WTC11 (cell line): ENCODE results near the gene DCLK1. TPM values are rescaled to one million over a fixed set of nuclear protein-coding genes. Genes with fewer than 3 reads are reported as not detected.

Experiments used
- ATAC-seq: fragments of 200-7000 bp; cut with Tn5 transposase; 2 replicates; pipeline ENCODE4 v1.10.0; 2021; ENCODE audit warnings: mild to moderate bottlenecking, moderate library complexity
- CTCF ChIA-PET: fragments of 300-600 bp; sonication (Branson Sonifier 250); formaldehyde crosslinking; loops from one replicate; lab custom pipeline; 2021; ENCODE audit warnings: antibody characterized with exemption; lab: Charles Lee
- POLR2A ChIA-PET: fragments of 350-600 bp; sonication (Branson Sonifier 250); formaldehyde crosslinking; loops from one replicate; lab custom pipeline; 2021; ENCODE audit warnings: antibody characterized with exemption; lab: Charles Lee
- DNase-seq: peaks from one replicate; pipeline ENCODE4 v3.0.0; 2021; ENCODE audit warnings: low spot score
- H3K27ac Mint-ChIP-seq: 2 replicates; pipeline ENCODE4 v1.8.0; 2021; ENCODE audit warnings: mixed read lengths
- H3K27me3 Mint-ChIP-seq: 2 replicates; pipeline ENCODE4 v1.8.0; 2021; ENCODE audit warnings: low read depth, mild to moderate bottlenecking, moderate library complexity, mixed read lengths
- H3K36me3 Mint-ChIP-seq: 2 replicates; pipeline ENCODE4 v1.8.0; 2021; ENCODE audit warnings: mixed read lengths
- H3K4me1 Mint-ChIP-seq: 2 replicates; pipeline ENCODE4 v1.8.0; 2022; ENCODE audit warnings: mixed read lengths
- H3K4me3 Mint-ChIP-seq: 2 replicates; pipeline ENCODE4 v1.8.0; 2021; ENCODE audit warnings: mild to moderate bottlenecking, moderate library complexity, mixed read lengths
- H3K9me3 Mint-ChIP-seq: 2 replicates; pipeline ENCODE4 v1.8.0; 2021; ENCODE audit warnings: mixed read lengths
- CREB1 ChIP-seq: sonication (generic); formaldehyde crosslinking; IDR thresholded peaks from 2 replicates; pipeline ENCODE4 v1.8.0; 2023; ENCODE audit warnings: mild to moderate bottlenecking, missing genetic modification reagents
- GABPB1 ChIP-seq: sonication (generic); formaldehyde crosslinking; IDR thresholded peaks from 2 replicates; pipeline ENCODE4 v1.8.1; 2023; ENCODE audit warnings: mild to moderate bottlenecking, missing genetic modification reagents
- JUN ChIP-seq: sonication (generic); formaldehyde crosslinking; IDR thresholded peaks from 2 replicates; pipeline ENCODE4 v1.8.0; 2023; ENCODE audit warnings: mild to moderate bottlenecking, missing genetic modification reagents
- NR2C2 ChIP-seq: sonication (generic); formaldehyde crosslinking; IDR thresholded peaks from 2 replicates; pipeline ENCODE4 v1.8.0; 2022; ENCODE audit warnings: mild to moderate bottlenecking, missing genetic modification reagents
- NR3C1 ChIP-seq: sonication (generic); formaldehyde crosslinking; conservative IDR thresholded peaks from 2 replicates; pipeline ENCODE4 v1.8.1; 2023; ENCODE audit warnings: low read depth, mild to moderate bottlenecking, missing genetic modification reagents
- SP1 ChIP-seq: sonication (generic); formaldehyde crosslinking; conservative IDR thresholded peaks from 2 replicates; pipeline ENCODE4 v1.8.1; 2022; ENCODE audit warnings: missing genetic modification reagents
- ZBTB21 ChIP-seq: sonication (generic); formaldehyde crosslinking; IDR thresholded peaks from 2 replicates; pipeline ENCODE4 v1.8.1; 2023; ENCODE audit warnings: mild to moderate bottlenecking, missing genetic modification reagents, borderline replicate concordance
- ZNF263 ChIP-seq: sonication (generic); formaldehyde crosslinking; IDR thresholded peaks from 2 replicates; pipeline ENCODE4 v1.8.1; 2022; ENCODE audit warnings: low read depth, mild to moderate bottlenecking, moderate library complexity, missing genetic modification reagents
- ZNF396 ChIP-seq: fragments of 250-450 bp; sonication (Bioruptor Pico); IDR thresholded peaks from 2 replicates; pipeline ENCODE4 v1.8.0; 2021; ENCODE audit warnings: mild to moderate bottlenecking, moderate library complexity, borderline replicate concordance
- total RNA-seq: library from RNA; stranded (reverse); gene quantifications from 3 replicates; pipeline ENCODE4 v1.2.3, GENCODE V29; 2021
- TF ChIP-seq, protein P1 (sequence below): sonication (generic); formaldehyde crosslinking; IDR thresholded peaks from 2 replicates; pipeline ENCODE4 v1.8.0; 2022; ENCODE audit warnings: mild to moderate bottlenecking, missing genetic modification reagents
- TF ChIP-seq, protein P2 (sequence below): fragments of 250-450 bp; sonication (Bioruptor Pico); conservative IDR thresholded peaks from 2 replicates; pipeline ENCODE4 v1.9.0; 2021; ENCODE audit warnings: mild to moderate bottlenecking
- TF ChIP-seq, protein P3 (sequence below): sonication (generic); formaldehyde crosslinking; IDR thresholded peaks from 2 replicates; pipeline ENCODE4 v1.8.1; 2022; ENCODE audit warnings: mild to moderate bottlenecking, missing genetic modification reagents, moderate library complexity, borderline replicate concordance
- TF ChIP-seq, protein P4 (sequence below): sonication (generic); formaldehyde crosslinking; IDR thresholded peaks from 2 replicates; pipeline ENCODE4 v1.8.1; 2022; ENCODE audit warnings: low read depth, mild to moderate bottlenecking, moderate library complexity, missing genetic modification reagents, borderline replicate concordance
- TF ChIP-seq, protein P5 (sequence below): sonication (generic); formaldehyde crosslinking; IDR thresholded peaks from 2 replicates; pipeline ENCODE4 v1.8.1; 2022; ENCODE audit warnings: missing genetic modification reagents, borderline replicate concordance
- TF ChIP-seq, protein P6 (sequence below): sonication (generic); formaldehyde crosslinking; IDR thresholded peaks from 2 replicates; pipeline ENCODE4 v1.8.0; 2023; ENCODE audit warnings: missing genetic modification reagents, mild to moderate bottlenecking, borderline replicate concordance

Gene DCLK1
- total RNA-seq, 1 experiment from 2014 or later: 18.5 TPM

DNA sequence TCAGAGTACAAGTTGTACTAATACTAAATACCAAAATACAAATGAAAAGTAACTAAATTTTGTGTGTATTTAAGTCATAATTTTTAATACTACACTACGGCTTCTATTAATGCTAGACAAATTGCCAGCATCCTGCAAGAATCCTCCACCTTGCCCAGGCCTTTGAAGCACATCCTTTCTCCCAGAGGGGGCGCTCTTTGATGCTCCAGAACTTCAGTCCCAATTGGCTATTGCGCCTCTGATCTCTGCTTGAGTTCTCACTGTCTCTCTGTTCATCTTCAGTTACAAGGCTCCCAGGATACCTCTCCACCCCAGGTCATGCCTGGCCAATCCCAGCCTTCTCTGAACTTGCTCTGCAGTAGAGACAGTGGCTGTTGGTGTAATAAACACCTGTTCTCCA is 141.0 kb downstream of the DCLK1 start (continued):
- no peak for TF ChIP-seq GABPB1 (CRISPR knock-in tag)
- TF ChIP-seq, all 79 proteins: peak for 1

DNA sequence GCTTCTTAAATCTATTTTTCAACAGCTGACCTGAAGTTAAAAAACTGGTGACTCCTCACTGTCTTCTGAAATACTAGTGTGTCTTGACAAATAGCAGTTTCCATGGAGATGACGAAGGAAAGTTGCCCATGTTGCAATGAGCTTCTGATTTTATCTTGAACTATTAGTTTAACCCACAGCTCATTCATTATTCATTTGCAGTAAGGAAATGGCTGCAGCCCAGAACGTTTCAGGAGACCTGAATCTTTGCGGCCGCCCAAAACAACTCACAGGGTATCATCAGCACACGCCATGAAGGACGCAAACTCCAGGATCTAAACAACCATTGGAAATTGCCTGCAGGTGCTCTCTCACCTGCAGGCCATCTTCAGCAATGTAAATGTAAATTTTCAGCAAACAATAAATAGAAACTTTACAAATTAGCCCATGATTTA is 142.5 kb downstream of the DCLK1 start:
- Mint-ChIP-seq H3K27ac (peak overlapping the region; percentile 93), H3K9me3 (peaks cover 5% of the 10 kb centered on the region; the same call in 1 of the 2 replicates), H3K4me1 (peaks cover 78% of the 10 kb centered on the region), H3K27me3 (no peaks in the 10 kb centered on the region), H3K36me3 (no peaks in the 10 kb centered on the region), H3K4me3 (peak overlapping the region; percentile 48)
- peak; percentile 14; the same call in 1 of the 2 replicates for ATAC-seq
- ChIA-PET CTCF (interaction anchor here (1.0 to 1.1 kb wide), 2 partner anchors 284 to 294 kb away, joined by 3 to 4 read pairs; no protein-coding TSS in a partner anchor), POLR2A (no interaction called here)
- no peak for DNase-seq
- TF ChIP-seq, protein P1, sequence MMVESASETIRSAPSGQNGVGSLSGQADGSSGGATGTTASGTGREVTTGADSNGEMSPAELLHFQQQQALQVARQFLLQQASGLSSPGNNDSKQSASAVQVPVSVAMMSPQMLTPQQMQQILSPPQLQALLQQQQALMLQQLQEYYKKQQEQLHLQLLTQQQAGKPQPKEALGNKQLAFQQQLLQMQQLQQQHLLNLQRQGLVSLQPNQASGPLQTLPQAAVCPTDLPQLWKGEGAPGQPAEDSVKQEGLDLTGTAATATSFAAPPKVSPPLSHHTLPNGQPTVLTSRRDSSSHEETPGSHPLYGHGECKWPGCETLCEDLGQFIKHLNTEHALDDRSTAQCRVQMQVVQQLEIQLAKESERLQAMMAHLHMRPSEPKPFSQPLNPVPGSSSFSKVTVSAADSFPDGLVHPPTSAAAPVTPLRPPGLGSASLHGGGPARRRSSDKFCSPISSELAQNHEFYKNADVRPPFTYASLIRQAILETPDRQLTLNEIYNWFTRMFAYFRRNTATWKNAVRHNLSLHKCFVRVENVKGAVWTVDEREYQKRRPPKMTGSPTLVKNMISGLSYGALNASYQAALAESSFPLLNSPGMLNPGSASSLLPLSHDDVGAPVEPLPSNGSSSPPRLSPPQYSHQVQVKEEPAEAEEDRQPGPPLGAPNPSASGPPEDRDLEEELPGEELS (CRISPR knock-in tag): no peak; the same call in 1 of the 2 replicates
- TF ChIP-seq NR2C2 (no peak), JUN (CRISPR knock-in tag) (no peak), ZNF396 (CRISPR knock-in tag) (no peak)
- TF ChIP-seq, protein P2, sequence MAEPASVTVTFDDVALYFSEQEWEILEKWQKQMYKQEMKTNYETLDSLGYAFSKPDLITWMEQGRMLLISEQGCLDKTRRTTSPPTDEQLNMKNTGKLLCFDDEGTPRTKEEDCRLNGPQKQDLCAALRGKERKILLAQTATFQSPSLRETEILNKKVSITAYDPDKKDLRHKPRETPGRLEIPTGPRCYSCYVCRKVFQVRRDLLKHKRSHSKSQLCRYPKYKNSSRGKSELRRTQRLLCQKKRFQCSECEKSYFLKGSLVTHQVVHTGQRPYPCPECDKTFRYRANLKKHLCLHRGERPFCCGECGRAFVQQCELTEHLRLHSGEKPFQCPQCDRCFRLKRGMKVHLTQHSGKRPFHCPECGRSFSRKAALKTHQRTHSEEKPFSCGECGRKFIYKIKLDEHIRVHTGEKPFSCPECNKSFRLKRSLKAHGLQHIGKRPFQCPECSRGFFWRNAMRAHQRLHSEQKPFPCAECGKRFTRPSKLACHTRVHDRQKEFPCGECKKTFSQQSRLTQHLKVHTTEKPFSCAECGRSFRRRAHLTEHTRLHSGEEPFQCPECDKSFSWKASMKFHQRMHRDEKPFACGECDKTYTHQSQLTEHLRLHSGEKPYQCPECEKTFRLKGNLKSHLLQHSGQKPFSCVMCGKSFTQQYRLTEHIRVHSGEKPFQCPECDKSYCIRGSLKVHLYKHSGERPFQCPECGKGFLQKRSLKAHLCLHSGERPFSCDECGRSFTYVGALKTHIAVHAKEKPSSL (CRISPR knock-in tag): no peak
- TF ChIP-seq, protein P3, sequence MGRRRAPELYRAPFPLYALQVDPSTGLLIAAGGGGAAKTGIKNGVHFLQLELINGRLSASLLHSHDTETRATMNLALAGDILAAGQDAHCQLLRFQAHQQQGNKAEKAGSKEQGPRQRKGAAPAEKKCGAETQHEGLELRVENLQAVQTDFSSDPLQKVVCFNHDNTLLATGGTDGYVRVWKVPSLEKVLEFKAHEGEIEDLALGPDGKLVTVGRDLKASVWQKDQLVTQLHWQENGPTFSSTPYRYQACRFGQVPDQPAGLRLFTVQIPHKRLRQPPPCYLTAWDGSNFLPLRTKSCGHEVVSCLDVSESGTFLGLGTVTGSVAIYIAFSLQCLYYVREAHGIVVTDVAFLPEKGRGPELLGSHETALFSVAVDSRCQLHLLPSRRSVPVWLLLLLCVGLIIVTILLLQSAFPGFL (CRISPR knock-in tag): no peak

DNA sequence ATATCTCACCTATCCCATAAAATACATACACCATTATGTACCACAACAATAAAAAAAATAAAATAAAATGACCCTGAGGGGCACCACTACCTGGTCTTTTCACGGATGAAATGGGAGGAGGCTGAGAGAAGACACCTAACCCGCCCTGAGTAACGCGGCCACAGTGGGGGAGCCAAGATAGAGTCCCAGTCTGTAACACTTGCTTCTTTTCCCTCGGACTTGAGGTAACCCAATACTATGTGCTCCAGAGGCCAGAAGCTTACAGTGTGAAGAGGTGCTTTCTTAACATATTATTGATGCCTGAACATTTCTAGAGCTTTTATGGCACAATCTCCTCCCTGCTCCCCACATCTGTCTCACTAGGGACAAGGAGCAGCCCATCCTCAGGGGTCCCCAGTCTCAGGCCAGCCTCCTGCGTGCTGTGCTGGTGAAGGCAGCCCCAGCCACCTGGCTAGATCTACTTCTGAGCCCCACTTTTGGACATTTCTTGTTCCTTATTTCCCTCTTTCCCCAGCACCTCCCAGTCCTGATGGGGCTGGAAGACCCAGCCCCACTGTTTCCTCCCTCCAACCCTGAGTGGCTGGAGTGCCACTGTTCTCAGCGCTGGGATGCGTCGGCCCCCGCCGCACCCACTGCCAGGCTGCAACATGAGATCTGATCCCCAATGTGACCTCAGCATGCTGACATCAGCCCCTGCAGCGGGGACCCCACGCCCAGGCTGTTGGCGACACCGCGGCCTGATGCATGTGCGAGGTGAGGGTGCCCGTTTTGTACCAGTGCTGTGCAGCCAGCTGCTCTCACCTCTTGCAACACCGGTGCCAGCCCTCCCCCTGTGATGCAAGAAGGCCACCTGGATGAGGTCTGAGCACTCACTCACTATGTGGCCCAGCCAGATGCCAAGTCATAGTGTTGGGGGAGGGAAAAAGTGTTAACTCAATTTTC is 143.3 kb downstream of the DCLK1 start:
- ChIA-PET CTCF (interaction anchor here (1.0 to 1.1 kb wide), 2 partner anchors 285 to 295 kb away, joined by 3 to 4 read pairs; no protein-coding TSS in a partner anchor), POLR2A (interaction anchor here (0.6 kb wide), 1 partner anchor 28 kb away, joined by 4 read pairs; no protein-coding TSS in a partner anchor)
- peak; percentile 53 for ATAC-seq
- H3K9me3 Mint-ChIP-seq: peaks cover 5% of the 10 kb centered on the region; the same call in 1 of the 2 replicates
- no peaks in the 10 kb centered on the region for H3K27me3 Mint-ChIP-seq
- DNase-seq: peak; percentile 54
- no peaks in the 10 kb centered on the region for H3K36me3 Mint-ChIP-seq
- peaks cover 70% of the 10 kb centered on the region for H3K4me1 Mint-ChIP-seq
- peak overlapping the region; percentile 93 for H3K27ac Mint-ChIP-seq
- peak overlapping the region; percentile 48 for H3K4me3 Mint-ChIP-seq
- TF ChIP-seq SP1 (CRISPR knock-in tag) (no peak), CREB1 (CRISPR knock-in tag) (no peak), ZBTB21 (CRISPR knock-in tag) (peak; percentile 82; the same call in 1 of the 2 replicates), ZNF263 (CRISPR knock-in tag) (no peak), NR3C1 (CRISPR knock-in tag) (no peak)
- TF ChIP-seq, protein P3 (CRISPR knock-in tag): no peak
- TF ChIP-seq, protein P4, sequence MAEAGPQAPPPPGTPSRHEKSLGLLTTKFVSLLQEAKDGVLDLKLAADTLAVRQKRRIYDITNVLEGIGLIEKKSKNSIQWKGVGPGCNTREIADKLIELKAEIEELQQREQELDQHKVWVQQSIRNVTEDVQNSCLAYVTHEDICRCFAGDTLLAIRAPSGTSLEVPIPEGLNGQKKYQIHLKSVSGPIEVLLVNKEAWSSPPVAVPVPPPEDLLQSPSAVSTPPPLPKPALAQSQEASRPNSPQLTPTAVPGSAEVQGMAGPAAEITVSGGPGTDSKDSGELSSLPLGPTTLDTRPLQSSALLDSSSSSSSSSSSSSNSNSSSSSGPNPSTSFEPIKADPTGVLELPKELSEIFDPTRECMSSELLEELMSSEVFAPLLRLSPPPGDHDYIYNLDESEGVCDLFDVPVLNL: no peak
- TF ChIP-seq, protein P5, sequence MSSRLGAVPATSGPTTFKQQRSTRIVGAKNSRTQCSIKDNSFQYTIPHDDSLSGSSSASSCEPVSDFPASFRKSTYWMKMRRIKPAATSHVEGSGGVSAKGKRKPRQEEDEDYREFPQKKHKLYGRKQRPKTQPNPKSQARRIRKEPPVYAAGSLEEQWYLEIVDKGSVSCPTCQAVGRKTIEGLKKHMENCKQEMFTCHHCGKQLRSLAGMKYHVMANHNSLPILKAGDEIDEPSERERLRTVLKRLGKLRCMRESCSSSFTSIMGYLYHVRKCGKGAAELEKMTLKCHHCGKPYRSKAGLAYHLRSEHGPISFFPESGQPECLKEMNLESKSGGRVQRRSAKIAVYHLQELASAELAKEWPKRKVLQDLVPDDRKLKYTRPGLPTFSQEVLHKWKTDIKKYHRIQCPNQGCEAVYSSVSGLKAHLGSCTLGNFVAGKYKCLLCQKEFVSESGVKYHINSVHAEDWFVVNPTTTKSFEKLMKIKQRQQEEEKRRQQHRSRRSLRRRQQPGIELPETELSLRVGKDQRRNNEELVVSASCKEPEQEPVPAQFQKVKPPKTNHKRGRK (CRISPR knock-in tag): no peak
- TF ChIP-seq, protein P6, sequence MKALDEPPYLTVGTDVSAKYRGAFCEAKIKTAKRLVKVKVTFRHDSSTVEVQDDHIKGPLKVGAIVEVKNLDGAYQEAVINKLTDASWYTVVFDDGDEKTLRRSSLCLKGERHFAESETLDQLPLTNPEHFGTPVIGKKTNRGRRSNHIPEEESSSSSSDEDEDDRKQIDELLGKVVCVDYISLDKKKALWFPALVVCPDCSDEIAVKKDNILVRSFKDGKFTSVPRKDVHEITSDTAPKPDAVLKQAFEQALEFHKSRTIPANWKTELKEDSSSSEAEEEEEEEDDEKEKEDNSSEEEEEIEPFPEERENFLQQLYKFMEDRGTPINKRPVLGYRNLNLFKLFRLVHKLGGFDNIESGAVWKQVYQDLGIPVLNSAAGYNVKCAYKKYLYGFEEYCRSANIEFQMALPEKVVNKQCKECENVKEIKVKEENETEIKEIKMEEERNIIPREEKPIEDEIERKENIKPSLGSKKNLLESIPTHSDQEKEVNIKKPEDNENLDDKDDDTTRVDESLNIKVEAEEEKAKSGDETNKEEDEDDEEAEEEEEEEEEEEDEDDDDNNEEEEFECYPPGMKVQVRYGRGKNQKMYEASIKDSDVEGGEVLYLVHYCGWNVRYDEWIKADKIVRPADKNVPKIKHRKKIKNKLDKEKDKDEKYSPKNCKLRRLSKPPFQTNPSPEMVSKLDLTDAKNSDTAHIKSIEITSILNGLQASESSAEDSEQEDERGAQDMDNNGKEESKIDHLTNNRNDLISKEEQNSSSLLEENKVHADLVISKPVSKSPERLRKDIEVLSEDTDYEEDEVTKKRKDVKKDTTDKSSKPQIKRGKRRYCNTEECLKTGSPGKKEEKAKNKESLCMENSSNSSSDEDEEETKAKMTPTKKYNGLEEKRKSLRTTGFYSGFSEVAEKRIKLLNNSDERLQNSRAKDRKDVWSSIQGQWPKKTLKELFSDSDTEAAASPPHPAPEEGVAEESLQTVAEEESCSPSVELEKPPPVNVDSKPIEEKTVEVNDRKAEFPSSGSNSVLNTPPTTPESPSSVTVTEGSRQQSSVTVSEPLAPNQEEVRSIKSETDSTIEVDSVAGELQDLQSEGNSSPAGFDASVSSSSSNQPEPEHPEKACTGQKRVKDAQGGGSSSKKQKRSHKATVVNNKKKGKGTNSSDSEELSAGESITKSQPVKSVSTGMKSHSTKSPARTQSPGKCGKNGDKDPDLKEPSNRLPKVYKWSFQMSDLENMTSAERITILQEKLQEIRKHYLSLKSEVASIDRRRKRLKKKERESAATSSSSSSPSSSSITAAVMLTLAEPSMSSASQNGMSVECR (CRISPR knock-in tag): no peak
